ENCODE results near the gene WDR11. TPM values are rescaled to one million over a fixed set of nuclear protein-coding genes. Genes with fewer than 3 reads are reported as not detected.
A peak's percentile ranks its signal among the peaks of the same experiment; 100 is the strongest.

The WDR11 gene, protein sequence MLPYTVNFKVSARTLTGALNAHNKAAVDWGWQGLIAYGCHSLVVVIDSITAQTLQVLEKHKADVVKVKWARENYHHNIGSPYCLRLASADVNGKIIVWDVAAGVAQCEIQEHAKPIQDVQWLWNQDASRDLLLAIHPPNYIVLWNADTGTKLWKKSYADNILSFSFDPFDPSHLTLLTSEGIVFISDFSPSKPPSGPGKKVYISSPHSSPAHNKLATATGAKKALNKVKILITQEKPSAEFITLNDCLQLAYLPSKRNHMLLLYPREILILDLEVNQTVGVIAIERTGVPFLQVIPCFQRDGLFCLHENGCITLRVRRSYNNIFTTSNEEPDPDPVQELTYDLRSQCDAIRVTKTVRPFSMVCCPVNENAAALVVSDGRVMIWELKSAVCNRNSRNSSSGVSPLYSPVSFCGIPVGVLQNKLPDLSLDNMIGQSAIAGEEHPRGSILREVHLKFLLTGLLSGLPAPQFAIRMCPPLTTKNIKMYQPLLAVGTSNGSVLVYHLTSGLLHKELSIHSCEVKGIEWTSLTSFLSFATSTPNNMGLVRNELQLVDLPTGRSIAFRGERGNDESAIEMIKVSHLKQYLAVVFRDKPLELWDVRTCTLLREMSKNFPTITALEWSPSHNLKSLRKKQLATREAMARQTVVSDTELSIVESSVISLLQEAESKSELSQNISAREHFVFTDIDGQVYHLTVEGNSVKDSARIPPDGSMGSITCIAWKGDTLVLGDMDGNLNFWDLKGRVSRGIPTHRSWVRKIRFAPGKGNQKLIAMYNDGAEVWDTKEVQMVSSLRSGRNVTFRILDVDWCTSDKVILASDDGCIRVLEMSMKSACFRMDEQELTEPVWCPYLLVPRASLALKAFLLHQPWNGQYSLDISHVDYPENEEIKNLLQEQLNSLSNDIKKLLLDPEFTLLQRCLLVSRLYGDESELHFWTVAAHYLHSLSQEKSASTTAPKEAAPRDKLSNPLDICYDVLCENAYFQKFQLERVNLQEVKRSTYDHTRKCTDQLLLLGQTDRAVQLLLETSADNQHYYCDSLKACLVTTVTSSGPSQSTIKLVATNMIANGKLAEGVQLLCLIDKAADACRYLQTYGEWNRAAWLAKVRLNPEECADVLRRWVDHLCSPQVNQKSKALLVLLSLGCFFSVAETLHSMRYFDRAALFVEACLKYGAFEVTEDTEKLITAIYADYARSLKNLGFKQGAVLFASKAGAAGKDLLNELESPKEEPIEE
- 62.2 TPM for total RNA-seq

DNA sequence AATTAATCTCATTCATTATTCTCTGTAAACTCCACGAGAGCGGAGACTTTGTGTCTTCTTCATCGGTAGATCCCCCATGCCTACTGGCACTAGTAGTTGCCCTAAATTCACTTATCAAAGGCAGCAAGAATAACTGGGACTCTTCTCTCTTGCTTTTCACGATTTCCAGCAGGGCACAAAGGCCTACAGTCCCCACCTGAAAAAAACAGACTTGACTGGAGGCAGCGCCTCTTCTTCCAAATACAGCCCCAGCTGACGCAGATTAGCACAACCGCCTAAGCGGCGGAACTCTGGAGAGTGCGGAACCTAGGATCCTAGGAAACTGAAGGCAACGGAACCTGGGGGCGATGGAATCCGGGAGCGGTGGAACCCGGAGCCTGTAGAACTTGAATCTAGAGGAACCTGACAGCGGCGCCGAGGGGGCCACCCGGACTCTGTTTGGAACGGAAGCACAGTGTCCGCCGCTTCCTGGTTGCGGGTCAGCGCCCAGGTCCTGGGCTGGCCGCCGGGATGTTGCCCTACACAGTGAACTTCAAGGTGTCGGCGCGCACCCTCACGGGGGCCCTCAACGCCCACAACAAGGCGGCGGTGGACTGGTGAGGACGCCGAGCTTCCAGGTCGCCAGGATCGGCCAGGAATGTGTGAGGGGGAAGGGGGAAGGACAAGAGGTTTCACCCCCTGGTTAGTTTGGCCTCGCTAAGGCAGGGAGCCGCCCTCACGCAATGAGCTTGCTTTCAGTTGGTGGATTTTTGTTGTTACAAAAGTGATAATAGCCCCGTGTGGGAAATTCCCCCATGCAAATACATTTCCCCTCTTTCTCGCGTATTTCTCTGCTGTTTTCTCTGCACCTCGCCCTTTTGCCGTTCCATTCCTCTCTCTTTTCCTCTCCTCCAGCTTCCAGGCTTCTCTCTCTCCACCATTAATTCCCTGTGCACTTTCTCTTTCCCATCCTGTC lies at the start of gene WDR11:
TSS of gene WDR11 (plus strand) at position 452 of the 955 bp plus-strand sequence. CDS start at position 511, 59 bp downstream.
- intact Hi-C loops (cut with DNase I) = no loop called here

DNA sequence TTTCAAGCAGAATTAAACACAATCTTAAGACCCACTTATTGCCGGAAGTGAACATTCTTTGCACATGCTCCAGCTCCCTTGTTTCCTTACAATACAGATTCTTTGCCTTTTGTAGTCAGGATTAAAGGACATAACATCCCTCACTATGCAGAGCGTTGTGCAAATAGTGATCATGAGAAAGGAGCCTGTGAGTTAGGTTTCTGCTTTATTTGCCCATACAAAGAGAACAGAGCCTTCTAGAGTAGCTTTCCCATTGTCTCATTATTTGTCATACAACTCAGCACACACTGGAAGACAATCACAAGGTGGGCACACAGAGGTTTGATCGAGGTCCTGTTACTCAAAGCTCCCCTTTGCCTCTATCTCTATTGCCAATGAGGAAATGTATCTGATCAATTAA lies 48.2 kb upstream of the WDR11 start:
- intact Hi-C loops (cut with DNase I) = no loop called here
- ATAC-seq (no peak), DNase-seq (ENCODE audit: low spot score) (no peak)

More for the DNA sequence above, at the start of gene WDR11:
- DNase-seq (ENCODE audit: low spot score) = peak; percentile 91
- ATAC-seq = peak; percentile 100

DNA sequence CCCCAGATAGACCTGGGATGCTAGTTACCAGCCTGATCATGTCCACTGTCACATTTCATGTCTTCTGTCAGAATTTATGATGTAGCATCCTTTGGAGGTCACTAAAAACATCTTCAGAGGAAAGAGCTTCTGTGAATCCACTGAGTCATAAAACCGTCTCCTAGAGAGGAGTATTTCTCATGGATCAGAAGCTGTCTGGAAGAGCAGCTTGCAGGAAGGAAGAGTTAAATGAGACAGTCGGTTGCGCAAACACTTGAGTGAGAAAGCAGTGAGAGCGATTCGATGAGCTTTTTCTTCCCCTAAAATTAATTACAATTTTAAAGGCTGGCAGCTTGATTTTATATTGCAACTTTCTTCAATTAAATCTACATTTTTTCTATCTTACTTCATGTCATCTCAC lies 47.2 kb upstream of the WDR11 start:
- ATAC-seq = no peak
- intact Hi-C loops (cut with DNase I) = no loop called here
- no peak for DNase-seq (ENCODE audit: low spot score)

DNA sequence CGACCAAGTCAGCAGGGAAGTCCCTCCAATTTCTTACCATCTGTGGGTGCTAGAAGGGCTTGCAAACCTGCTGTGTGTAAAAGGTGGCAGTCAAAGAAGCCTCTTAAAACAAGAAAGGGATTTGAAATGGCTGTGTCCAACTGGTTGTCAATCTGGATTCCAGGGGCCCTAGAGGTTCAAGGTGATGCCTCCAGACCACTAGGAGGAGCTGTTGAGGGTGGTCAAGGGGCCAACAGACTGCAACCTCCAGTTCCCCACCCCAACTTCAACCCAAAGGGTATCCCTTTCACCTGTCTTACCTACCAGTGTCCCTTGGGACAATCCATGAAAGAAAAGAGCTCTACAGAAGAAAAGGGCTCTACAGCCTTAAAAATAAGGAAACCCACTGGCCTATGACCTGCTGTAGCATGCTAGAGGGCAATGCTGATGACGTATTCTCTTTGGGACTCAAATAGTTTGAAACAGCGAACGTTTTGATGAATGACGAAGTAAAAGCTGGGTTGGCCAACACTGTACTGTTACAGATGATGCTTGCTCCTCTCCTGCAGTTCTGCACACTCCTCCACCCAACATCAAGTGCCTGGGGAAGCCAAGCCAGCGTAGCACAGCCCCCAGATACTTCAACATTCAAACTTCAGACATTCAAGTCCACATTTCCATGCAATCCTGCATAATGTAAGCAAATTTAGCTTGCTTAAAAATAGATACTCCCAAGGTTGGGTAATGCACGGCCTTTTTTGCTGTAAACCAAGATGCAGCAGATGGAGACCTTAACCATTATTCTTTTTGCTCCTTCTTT lies 45.9 kb upstream of the WDR11 start:
- ATAC-seq = no peak
- intact Hi-C loops (cut with DNase I) = no loop called here

DNA sequence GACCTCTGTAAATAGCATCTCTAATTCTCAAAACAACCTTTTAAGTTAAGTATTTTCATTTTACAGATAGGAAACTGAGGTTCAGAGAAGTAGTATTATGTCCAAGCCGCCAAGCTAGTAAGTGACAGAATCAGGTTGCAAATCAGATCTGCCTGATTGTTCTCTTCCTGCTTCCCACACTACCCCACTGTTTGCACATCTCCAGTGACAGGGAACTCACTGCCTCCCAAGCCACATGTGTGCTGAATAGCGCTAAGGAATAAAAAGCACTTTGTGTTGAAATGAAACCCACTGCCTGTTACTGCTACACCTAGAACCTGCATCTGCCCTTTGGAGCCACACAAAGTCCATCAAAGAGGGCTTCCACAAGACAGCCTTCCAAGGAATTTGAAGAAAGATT lies 45.1 kb upstream of the WDR11 start:
- ATAC-seq (no peak), DNase-seq (ENCODE audit: low spot score) (no peak)
- intact Hi-C loops (cut with DNase I) = no loop called here

More for the DNA sequence above, 45.9 kb upstream of the WDR11 start:
- DNase-seq (ENCODE audit: low spot score) = no peak

DNA sequence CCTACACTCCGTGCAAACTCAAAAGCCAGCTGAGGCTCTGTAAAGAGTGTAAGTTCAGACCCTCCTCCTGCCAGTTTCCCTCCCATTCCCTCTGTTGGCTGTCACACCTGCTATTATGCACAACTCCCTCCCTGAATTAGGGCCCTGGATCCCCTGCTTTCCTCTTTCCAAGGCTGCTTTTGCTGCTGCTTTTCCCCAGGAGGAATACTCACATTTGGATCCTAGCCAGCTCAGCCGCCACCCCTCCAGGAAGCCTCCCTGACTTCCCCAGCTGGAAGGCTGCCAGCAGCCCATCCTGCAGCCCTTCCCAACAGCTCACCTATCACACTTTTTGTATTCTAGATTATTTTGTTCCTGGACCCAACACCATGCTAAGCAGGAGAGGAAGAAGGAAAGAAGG lies 40.9 kb upstream of the WDR11 start:
- ATAC-seq (no peak), DNase-seq (ENCODE audit: low spot score) (no peak)
- intact Hi-C loops (cut with DNase I) = no loop called here

DNA sequence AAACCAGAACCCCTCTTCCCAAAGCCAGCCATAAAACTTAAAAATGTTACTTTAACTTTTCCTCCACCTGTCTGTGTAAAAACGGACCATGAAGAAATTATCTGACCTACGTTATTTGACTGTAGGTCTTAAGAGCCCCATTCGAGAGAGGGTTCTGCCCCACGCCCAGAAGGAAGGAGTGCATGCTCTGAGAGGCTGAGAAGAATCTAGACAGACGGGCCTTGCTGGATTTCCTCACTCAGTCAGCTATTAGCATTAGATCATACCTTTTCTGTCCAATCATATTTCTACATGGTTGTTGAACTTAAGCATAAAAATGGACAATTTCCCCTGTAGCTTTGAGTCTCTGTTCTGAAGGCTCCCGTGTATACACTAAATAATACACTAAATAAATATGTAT lies 38.1 kb upstream of the WDR11 start:
- DNase-seq (ENCODE audit: low spot score) = no peak
- intact Hi-C loops (cut with DNase I) = no loop called here
- no peak for ATAC-seq

DNA sequence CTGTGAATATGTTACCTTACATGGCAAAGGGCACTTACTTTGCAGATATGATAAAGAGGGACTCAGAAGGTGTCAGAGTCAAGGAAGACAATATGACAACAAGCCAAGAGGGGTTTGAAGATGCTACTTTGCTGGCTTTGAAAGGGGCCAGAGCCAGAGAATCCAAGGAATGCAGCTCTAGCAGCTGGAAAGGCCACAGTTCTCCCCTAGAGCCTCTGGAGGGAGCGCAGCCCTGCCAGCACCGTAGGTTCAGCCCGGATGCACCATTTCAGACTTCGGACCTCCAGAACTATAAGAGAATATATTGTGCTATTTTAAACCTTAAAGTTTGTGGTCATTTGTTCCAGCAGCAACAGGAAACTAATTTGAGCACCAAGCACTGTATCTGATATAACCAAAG lies 32.9 kb upstream of the WDR11 start:
- intact Hi-C loops (cut with DNase I) = no loop called here
- DNase-seq (ENCODE audit: low spot score) (no peak), ATAC-seq (no peak)

DNA sequence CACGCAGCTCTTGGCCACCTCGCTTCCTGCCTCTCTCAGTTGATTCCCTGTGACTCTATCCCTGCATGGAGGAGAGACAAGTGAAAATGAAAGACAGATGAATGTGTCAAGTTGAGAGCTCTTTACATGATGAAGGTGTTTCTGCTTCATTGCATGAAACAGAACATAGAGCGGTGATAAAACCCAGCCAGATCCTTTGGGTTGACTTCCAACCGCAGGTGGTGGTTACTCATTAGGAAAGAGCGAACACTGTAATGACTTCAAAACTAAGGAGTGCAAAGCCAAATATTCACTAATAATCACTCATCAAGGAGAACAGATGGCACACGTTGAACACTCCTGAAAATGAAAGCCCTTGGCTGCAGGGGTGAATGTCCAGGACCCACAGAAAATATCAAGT lies 31.8 kb upstream of the WDR11 start:
- DNase-seq (ENCODE audit: low spot score) (no peak), ATAC-seq (no peak)

DNA sequence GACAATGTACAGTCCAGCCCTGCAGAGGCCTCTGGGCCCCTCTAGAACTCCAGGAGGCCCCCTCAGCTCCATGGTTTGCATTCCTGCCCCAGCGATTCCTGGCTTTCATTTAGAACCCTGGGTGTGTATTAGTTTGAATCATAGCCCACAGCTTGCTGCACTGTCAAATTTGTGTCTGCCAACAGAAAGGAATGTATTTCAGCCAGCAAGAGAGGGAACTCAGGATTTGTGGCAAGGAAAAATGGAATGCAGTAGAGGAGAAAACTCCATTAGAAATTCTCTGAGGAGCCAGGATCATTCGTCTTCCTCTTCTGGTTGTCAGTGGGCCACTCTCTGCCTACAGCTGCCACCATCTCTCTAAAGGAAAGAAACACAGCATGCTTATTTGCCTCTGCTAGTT lies 27.9 kb upstream of the WDR11 start:
- no peak for ATAC-seq
- intact Hi-C loops (cut with DNase I) = no loop called here

More for the DNA sequence above, 31.8 kb upstream of the WDR11 start:
- intact Hi-C loops (cut with DNase I) = no loop called here

DNA sequence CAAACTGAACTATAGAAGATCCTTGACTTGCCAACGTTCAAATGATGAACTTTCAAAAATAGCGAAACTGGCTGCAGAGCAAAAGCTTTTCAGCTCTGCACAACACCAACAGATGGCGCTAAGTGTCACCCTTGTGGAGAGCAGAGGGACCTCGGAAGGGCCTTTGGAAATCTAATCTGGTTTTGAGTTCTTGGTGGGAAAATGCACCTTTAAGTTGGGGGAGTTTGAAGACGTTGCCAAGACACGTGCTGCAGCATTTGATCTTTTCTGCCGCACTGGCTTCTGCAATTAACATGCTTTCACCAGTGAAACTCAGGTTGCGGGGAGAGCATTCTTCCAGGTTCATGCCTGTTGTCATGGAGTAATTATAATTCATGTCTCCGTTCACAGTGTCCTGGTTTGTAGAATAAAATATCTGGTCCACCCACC lies 26.3 kb upstream of the WDR11 start:
- ATAC-seq (peak; percentile 39), DNase-seq (ENCODE audit: low spot score) (no peak)
- intact Hi-C loops (cut with DNase I) = loop anchor here (2.0 kb wide), 1 partner anchor 70 kb away; no protein-coding TSS in a partner anchor

More for the DNA sequence above, 27.9 kb upstream of the WDR11 start:
- DNase-seq (ENCODE audit: low spot score) = no peak

DNA sequence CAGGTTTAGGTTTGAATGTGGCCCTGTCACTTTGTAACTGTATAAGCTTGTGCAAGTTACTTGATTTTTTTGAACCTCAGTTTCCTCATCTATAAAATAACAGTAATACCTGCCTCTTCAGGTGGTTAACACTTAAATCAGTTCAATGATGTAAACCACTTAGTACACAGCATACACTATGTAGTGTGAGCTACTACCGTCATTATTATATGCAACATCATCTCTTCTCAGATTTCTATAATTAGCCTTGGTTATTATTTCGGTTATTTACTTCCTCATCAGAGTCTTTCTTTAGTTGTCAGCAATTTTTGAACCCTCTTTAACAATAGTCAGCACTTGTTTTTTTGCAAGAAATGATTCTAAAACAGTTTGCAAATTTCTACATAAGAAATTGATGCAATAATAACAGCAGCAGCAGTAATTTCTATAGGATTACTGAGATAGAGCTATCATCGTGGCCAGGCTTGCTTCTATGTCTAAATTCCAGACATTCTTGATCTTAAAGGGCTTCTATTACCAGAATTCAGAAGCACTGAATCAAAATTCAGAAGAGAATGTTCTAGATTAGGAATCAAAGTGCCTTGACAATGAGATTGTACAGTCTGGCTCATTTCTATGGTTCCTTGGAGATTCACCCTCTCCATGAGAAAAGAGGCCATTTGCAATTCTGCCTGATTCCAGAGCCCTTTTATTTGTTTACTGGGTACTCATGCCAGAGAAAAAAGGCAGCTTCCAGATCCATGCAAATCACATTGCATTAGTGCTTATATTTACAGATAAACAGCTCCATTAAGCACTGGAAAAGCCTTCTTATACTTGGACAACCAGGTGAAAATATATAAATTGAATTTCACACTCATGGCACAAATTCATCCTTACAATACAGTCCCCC lies 25.0 kb upstream of the WDR11 start:
- no peak for DNase-seq (ENCODE audit: low spot score)
- intact Hi-C loops (cut with DNase I) = loop anchor here (2.0 kb wide), 1 partner anchor 69 kb away; no protein-coding TSS in a partner anchor
- ATAC-seq = peak; percentile 55

DNA sequence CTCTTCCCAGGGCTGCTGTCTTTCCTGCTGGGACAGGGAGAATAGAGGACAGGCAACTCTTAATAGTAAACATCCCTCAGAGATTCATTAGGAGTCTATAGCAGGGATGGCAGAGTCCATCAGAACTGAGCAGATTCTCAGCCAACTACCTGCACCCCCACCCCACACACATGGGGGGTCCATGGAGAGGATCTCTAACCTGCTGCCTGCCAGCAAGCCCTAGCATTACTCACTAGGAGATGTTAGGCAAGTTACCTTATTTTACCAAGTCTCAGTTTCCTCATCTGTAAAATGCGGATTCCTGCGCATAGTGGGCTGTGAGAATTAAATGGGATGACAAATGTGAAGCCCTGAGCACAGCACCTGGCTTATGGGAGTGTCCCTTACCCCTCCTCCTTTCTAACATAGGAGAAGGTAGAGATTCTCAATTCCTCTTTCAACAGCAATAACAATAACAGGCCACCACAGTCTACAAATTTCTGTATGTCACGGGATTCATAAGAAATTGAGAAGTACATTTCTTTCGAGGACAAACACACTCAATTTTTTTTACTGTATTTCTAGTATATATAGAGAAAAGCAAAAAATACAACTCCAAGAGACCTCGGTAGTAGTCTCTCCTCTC lies 23.8 kb upstream of the WDR11 start:
- intact Hi-C loops (cut with DNase I) = no loop called here
- ATAC-seq = no peak
- no peak for DNase-seq (ENCODE audit: low spot score)

DNA sequence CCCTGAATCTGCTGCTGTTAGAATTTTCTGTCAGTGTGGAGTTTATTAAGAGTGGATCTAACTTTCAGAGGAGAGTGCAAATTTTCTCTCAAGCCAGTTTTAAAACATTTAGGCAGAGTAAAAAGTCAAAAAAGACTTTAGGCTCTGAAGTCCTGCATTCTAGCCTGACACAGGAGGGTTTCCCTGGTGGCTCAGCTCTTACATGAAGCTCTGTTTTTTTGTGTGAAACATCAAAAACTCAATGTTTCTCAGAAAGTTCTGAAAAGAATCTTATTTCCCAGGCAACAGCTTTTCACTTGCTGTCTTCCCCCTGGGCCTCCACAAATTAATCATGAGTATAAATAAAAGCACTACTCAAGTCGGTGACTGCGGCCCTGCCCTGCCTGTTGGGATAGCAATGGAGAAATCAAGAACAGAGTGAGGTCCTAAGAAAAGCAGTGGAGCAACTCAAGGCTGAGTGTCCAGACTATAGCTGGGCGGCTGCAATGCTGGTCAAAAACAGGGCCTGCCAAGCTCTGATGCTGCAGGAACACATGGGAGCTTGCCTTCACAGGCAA lies 22.3 kb upstream of the WDR11 start:
- DNase-seq (ENCODE audit: low spot score) (no peak), ATAC-seq (no peak)
- intact Hi-C loops (cut with DNase I) = no loop called here

DNA sequence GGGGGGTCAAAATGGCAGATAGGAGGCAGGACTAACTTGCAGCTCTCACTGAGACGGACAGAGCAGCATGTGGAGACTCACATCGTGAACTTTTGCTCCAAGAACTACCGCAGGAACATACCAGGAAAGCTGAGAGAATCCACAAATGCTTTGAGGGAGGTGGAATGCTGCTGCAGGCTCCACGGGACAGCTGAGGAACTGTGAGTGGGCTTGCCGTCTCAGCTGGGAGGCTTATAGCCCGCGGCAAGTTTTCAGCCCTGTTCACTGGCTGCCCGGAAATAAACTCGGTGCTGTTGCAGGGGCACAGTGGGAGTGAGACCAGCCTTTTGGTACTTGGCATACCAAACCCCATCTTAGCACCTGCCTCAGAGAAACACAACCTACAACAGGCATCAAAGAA lies 19.1 kb upstream of the WDR11 start:
- ATAC-seq = no peak
- no peak for DNase-seq (ENCODE audit: low spot score)
- intact Hi-C loops (cut with DNase I) = no loop called here

Measured in sciatic nerve (tissue), 2 donors.